ENCODE results near the gene CDK14.

DNA sequence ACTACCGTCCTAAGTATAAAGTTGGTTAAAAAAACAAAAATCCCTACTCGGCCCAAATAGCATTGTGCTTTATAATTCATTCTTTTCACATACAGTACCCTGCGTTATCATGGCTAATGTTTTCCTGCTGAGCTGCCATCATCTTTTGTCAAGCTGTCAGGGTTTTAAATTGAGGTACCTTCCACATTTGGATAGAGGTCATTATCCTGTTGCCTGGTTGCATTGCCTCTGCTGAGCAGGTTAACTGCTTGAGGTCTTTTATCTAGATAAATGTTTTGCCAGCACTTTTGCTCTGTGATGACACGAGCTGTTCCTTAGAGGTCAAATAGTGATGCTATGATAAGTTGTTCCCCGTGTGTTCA is 573.7 kb downstream of the CDK14 start:
- no peak for TF ChIP-seq POLR2A (IDR thresholded peaks at IDR 0.05)
- TF ChIP-seq, protein P1, sequence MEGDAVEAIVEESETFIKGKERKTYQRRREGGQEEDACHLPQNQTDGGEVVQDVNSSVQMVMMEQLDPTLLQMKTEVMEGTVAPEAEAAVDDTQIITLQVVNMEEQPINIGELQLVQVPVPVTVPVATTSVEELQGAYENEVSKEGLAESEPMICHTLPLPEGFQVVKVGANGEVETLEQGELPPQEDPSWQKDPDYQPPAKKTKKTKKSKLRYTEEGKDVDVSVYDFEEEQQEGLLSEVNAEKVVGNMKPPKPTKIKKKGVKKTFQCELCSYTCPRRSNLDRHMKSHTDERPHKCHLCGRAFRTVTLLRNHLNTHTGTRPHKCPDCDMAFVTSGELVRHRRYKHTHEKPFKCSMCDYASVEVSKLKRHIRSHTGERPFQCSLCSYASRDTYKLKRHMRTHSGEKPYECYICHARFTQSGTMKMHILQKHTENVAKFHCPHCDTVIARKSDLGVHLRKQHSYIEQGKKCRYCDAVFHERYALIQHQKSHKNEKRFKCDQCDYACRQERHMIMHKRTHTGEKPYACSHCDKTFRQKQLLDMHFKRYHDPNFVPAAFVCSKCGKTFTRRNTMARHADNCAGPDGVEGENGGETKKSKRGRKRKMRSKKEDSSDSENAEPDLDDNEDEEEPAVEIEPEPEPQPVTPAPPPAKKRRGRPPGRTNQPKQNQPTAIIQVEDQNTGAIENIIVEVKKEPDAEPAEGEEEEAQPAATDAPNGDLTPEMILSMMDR (IDR thresholded peaks at IDR 0.05), result no peak
